Smooth muscle cell (in vitro differentiated cells): Measurements from ENCODE around the gene FRMD4B. TPM values are rescaled to one million over a fixed set of nuclear protein-coding genes. Genes with fewer than 3 reads are reported as not detected.
"Not testable (repeated sequence)": the region's sequence is repeated elsewhere in the genome, so short reads cannot be mapped to it uniquely, and the experiment has no call there.

ENCODE experiments used
- DNase-seq: peaks from one replicate; lab custom pipeline; 2025; ENCODE audit not compliant: unreplicated experiment; lab: John Stamatoyannopoulos, UW
- H2AFZ ChIP-seq: fragments of 200-600 bp; sonication (generic); 2 replicates; pipeline ENCODE4 v1.6.0; 2016; ENCODE audit warnings: antibody characterized with exemption, low read depth, mild to moderate bottlenecking
- H3F3A ChIP-seq: fragments of 200-600 bp; sonication (generic); 2 replicates; pipeline ENCODE4 v1.6.0; 2017; ENCODE audit warnings: antibody characterized with exemption, low read depth
- H3K27ac ChIP-seq: fragments of 200-600 bp; sonication (generic); 2 replicates; pipeline ENCODE4 v1.5.1; 2016; ENCODE audit warnings: low read depth, mild to moderate bottlenecking
- H3K27me3 ChIP-seq: fragments of 200-600 bp; sonication (generic); 2 replicates; pipeline ENCODE4 v1.6.1; 2016; ENCODE audit warnings: low read depth, mild to moderate bottlenecking
- H3K36me3 ChIP-seq: fragments of 200-600 bp; sonication (generic); 2 replicates; pipeline ENCODE4 v1.5.1; 2016; ENCODE audit warnings: low read depth
- H3K4me1 ChIP-seq: fragments of 200-600 bp; sonication (generic); 2 replicates; pipeline ENCODE4 v1.5.1; 2016; ENCODE audit warnings: low read depth
- H3K4me2 ChIP-seq: fragments of 200-600 bp; sonication (generic); 2 replicates; pipeline ENCODE4 v1.6.0; 2016; ENCODE audit warnings: mild to moderate bottlenecking
- H3K4me3 ChIP-seq: fragments of 200-600 bp; sonication (generic); 2 replicates; pipeline ENCODE4 v1.5.1; 2016; ENCODE audit warnings: mild to moderate bottlenecking
- H3K79me2 ChIP-seq: fragments of 200-600 bp; sonication (generic); 2 replicates; pipeline ENCODE4 v1.6.0; 2016; ENCODE audit warnings: low read depth, mild to moderate bottlenecking
- H3K9ac ChIP-seq: fragments of 200-600 bp; sonication (generic); 2 replicates; pipeline ENCODE4 v1.6.0; 2016; ENCODE audit warnings: low read depth
- H3K9me3 ChIP-seq: fragments of 200-600 bp; sonication (generic); replicated peaks from 2 replicates; pipeline ENCODE4 v1.5.1; 2016; ENCODE audit warnings: low read depth
- H4K20me1 ChIP-seq: fragments of 200-600 bp; sonication (generic); 2 replicates; pipeline ENCODE4 v1.6.0; 2016; ENCODE audit warnings: low read depth
- CTCF ChIP-seq: fragments of 200-600 bp; sonication (generic); IDR thresholded peaks from 2 replicates; pipeline ENCODE4 v1.5.1; 2017; ENCODE audit warnings: borderline replicate concordance, mild to moderate bottlenecking, antibody characterized with exemption; ENCODE audit not compliant: insufficient read depth, poor library complexity, severe bottlenecking
- WGBS: methylation state at CpG from one replicate; pipeline ENCODE4 v1.1.7; 2016; ENCODE audit warnings: low lambda C conversion rate; 5-methylcytosine and 5-hydroxymethylcytosine counted together
- polyA plus RNA-seq: library from polyadenylated mRNA; unstranded; fragments of >200 nt; fragmentation: Nextera tagmentation; extraction: Ambion mirVana; gene quantifications from 2 replicates; pipeline ENCODE4 v1.2.1, GENCODE V29; 2016
- total RNA-seq: library from RNA; depleted of rRNA; stranded (reverse); fragments of >200 nt; gene quantifications from 2 replicates; pipeline ENCODE4 v1.2.3, GENCODE V29; 2014

Gene FRMD4B
- total and polyA plus RNA-seq, 2 experiments from 2014 or later, result 3.7 to 24.3 TPM

GRCh38 chr3:69324362-69325025 lies 61.4 kb downstream of the FRMD4B start:
- no peaks in the 10 kb centered on the region for H3K9me3 ChIP-seq
- H3K27ac ChIP-seq, result no peak overlapping the region
- no peak overlapping the region for H3K4me2 ChIP-seq
- H3F3A ChIP-seq, result no peaks in the 10 kb centered on the region
- H3K27me3 ChIP-seq, result no peaks in the 10 kb centered on the region
- no peaks in the 10 kb centered on the region for H4K20me1 ChIP-seq
- no peaks in the 10 kb centered on the region for H3K36me3 ChIP-seq
- H3K4me1 ChIP-seq, result no peaks in the 10 kb centered on the region
- H3K79me2 ChIP-seq, result no peaks in the 10 kb centered on the region
- H3K9ac ChIP-seq, result no peak overlapping the region
- H3K4me3 ChIP-seq, result no peak overlapping the region
- peak; percentile 17 for TF ChIP-seq CTCF
- WGBS, result 85% methylated on average over 7 of the region's 7 CpGs
- DNase-seq, result no peak
- no peak overlapping the region for H2AFZ ChIP-seq

GRCh38 chr3:69323941-69324340 lies 61.9 kb downstream of the FRMD4B start:
- no peak overlapping the region for H2AFZ ChIP-seq
- no peaks in the 10 kb centered on the region for H4K20me1 ChIP-seq
- DNase-seq, result no peak
- no peaks in the 10 kb centered on the region for H3K36me3 ChIP-seq
- H3K4me2 ChIP-seq, result no peak overlapping the region
- no peaks in the 10 kb centered on the region for H3K9me3 ChIP-seq
- no peak overlapping the region for H3K9ac ChIP-seq
- H3F3A ChIP-seq, result no peaks in the 10 kb centered on the region
- TF ChIP-seq CTCF, result no peak
- H3K4me1 ChIP-seq, result no peaks in the 10 kb centered on the region
- H3K27me3 ChIP-seq, result no peaks in the 10 kb centered on the region
- no peak overlapping the region for H3K27ac ChIP-seq
- H3K4me3 ChIP-seq, result no peak overlapping the region
- no peaks in the 10 kb centered on the region for H3K79me2 ChIP-seq
- WGBS, result 95% methylated on average over 1 of the region's 1 CpG

GRCh38 chr3:69322512-69322911 lies 63.4 kb downstream of the FRMD4B start:
- not testable (repeated sequence) for H3K4me3 ChIP-seq, H2AFZ ChIP-seq, H3K4me1 ChIP-seq, H3K27me3 ChIP-seq, H3K9me3 ChIP-seq, H3K9ac ChIP-seq, H3K79me2 ChIP-seq, H3F3A ChIP-seq, H4K20me1 ChIP-seq, H3K4me2 ChIP-seq, H3K27ac ChIP-seq, DNase-seq, H3K36me3 ChIP-seq
- 82% methylated on average over 4 of the region's 4 CpGs for WGBS

- Histone ChIP-seq H3F3A (no peaks in the 10 kb centered on the region), H3K36me3 (no peaks in the 10 kb centered on the region), H4K20me1 (no peaks in the 10 kb centered on the region), H3K4me3 (no peak overlapping the region), H3K4me1 (no peaks in the 10 kb centered on the region), H3K27me3 (no peaks in the 10 kb centered on the region), H2AFZ (no peak overlapping the region), H3K79me2 (no peaks in the 10 kb centered on the region), H3K9ac (no peak overlapping the region), H3K27ac (no peak overlapping the region), H3K9me3 (no peaks in the 10 kb centered on the region), H3K4me2 (no peak overlapping the region)
- WGBS, result 88% methylated on average over 4 of the region's 4 CpGs
- no peak for TF ChIP-seq CTCF
- no peak for DNase-seq
Observed at GRCh38 chr3:69322158-69322509, 63.8 kb downstream of the FRMD4B start.
